Neural progenitor cell (in vitro differentiated cells): ENCODE results near the gene ADAMTSL2. TPM values are rescaled to one million over a fixed set of nuclear protein-coding genes. Genes with fewer than 3 reads are reported as not detected.

ENCODE experiments used
- DNase-seq: peaks from one replicate; pipeline ENCODE4 v3.0.0-alpha.2; 2016; ENCODE audit warnings: low spot score
- H2AFZ ChIP-seq: fragments of 200-600 bp; sonication (generic); replicated peaks from 2 replicates; pipeline ENCODE4 v1.6.1; 2016; ENCODE audit warnings: antibody characterized with exemption
- H3F3A ChIP-seq: fragments of 200-600 bp; sonication (generic); 2 replicates; pipeline ENCODE4 v1.6.1; 2016; ENCODE audit warnings: antibody characterized with exemption, low read depth
- H3K27ac ChIP-seq: fragments of 200-600 bp; sonication (generic); 2 replicates; pipeline ENCODE4 v1.5.1; 2016; ENCODE audit warnings: mild to moderate bottlenecking
- H3K27me3 ChIP-seq: fragments of 200-600 bp; sonication (generic); 2 replicates; pipeline ENCODE4 v1.6.1; 2016; ENCODE audit warnings: mild to moderate bottlenecking, moderate library complexity
- H3K36me3 ChIP-seq: fragments of 200-600 bp; sonication (generic); 2 replicates; pipeline ENCODE4 v1.5.1; 2016
- H3K4me1 ChIP-seq: fragments of 200-600 bp; sonication (generic); 2 replicates; pipeline ENCODE4 v1.6.1; 2016; ENCODE audit warnings: mixed run types
- H3K4me2 ChIP-seq: fragments of 200-600 bp; sonication (generic); 2 replicates; pipeline ENCODE4 v1.6.1; 2016
- H3K4me3 ChIP-seq: fragments of 200-600 bp; sonication (generic); 2 replicates; pipeline ENCODE4 v1.5.1; 2016
- H3K79me2 ChIP-seq: fragments of 200-600 bp; sonication (generic); 2 replicates; pipeline ENCODE4 v1.6.1; 2016; ENCODE audit warnings: low read depth
- H3K9ac ChIP-seq: fragments of 200-600 bp; sonication (generic); 2 replicates; pipeline ENCODE4 v1.6.1; 2016
- H3K9me3 ChIP-seq: fragments of 200-600 bp; sonication (generic); 2 replicates; pipeline ENCODE4 v1.5.1; 2016; ENCODE audit warnings: low read depth
- H4K20me1 ChIP-seq: fragments of 200-600 bp; sonication (generic); 2 replicates; pipeline ENCODE4 v1.6.1; 2016; ENCODE audit warnings: low read depth
- H3K27ac Mint-ChIP-seq: 3 replicates; pipeline ENCODE4 v1.8.0; 2021; ENCODE audit warnings: mixed read lengths
- H3K27me3 Mint-ChIP-seq: 2 replicates; pipeline ENCODE4 v1.8.0; 2022; ENCODE audit warnings: low read depth, mild to moderate bottlenecking, inconsistent platforms, moderate library complexity, mixed read lengths; ENCODE audit not compliant: insufficient read depth
- H3K36me3 Mint-ChIP-seq: 3 replicates; pipeline ENCODE4 v1.8.0; 2021; ENCODE audit warnings: mixed read lengths
- H3K4me1 Mint-ChIP-seq: 3 replicates; pipeline ENCODE4 v1.8.0; 2021; ENCODE audit warnings: mixed read lengths
- H3K4me3 Mint-ChIP-seq: 3 replicates; pipeline ENCODE4 v1.8.0; 2021; ENCODE audit warnings: mild to moderate bottlenecking, moderate library complexity, mixed read lengths
- H3K9me3 Mint-ChIP-seq: 3 replicates; pipeline ENCODE4 v1.8.0; 2020; ENCODE audit warnings: mixed read lengths
- EZH2 ChIP-seq: fragments of 200-600 bp; sonication (generic); IDR thresholded peaks from 2 replicates; pipeline ENCODE4 v1.6.1; 2017; ENCODE audit warnings: antibody characterized with exemption, mild to moderate bottlenecking, moderate library complexity
- EZH2phosphoT487 ChIP-seq: fragments of 200-600 bp; sonication (generic); IDR thresholded peaks from 2 replicates; pipeline ENCODE4 v1.6.1; 2017; ENCODE audit warnings: antibody characterized with exemption
- total RNA-seq: library from RNA; depleted of rRNA; stranded (reverse); fragments of >200 nt; gene quantifications from 2 replicates; pipeline ENCODE4 v1.2.3, GENCODE V29; 2015; ENCODE audit warnings: low replicate concordance
- TF ChIP-seq, protein P1 (sequence below): fragments of 200-600 bp; sonication (generic); IDR thresholded peaks from 2 replicates; pipeline ENCODE4 v1.5.1; 2017; ENCODE audit warnings: antibody characterized with exemption, mild to moderate bottlenecking

The ADAMTSL2 gene
- total RNA-seq, 1 donor from 2014 or later: 0.30 TPM

DNA sequence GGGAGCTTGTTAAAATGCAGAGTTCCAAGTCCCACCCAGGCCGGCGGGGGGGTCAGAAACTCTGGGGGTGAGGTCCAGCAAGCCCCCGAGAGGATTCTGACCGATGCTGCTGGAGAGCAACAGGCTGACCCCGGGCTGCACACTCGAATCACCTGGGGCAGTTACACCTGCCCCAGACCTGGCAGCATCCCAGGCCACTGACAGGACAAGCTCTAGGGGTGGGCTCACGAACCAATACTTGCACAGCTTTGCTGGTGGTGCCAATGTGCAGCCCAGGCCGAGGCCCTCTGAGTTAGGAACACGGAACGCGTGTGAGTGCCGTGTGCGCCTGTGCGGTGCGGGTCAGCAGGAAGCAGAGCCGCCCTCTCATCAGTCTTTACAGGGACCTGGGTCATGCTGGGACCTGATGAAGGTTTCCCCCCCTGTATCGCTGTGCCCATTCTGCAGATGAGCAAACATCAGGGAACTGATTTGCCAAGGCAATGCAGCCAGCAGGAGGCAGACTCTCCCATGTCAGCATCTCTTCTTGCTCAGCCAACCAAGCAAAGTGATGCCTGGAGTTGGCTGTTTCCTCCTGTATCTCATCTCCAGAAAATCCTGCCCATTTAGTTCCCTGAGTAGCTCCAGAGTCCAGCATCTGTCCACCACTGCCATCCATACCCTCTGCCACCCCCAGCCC is 58.4 kb downstream of the ADAMTSL2 start:
- TF ChIP-seq, protein P1, sequence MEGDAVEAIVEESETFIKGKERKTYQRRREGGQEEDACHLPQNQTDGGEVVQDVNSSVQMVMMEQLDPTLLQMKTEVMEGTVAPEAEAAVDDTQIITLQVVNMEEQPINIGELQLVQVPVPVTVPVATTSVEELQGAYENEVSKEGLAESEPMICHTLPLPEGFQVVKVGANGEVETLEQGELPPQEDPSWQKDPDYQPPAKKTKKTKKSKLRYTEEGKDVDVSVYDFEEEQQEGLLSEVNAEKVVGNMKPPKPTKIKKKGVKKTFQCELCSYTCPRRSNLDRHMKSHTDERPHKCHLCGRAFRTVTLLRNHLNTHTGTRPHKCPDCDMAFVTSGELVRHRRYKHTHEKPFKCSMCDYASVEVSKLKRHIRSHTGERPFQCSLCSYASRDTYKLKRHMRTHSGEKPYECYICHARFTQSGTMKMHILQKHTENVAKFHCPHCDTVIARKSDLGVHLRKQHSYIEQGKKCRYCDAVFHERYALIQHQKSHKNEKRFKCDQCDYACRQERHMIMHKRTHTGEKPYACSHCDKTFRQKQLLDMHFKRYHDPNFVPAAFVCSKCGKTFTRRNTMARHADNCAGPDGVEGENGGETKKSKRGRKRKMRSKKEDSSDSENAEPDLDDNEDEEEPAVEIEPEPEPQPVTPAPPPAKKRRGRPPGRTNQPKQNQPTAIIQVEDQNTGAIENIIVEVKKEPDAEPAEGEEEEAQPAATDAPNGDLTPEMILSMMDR: no peak
- TF ChIP-seq EZH2 (no peak), EZH2phosphoT487 (no peak)
- Histone ChIP-seq H3K9me3 (no peaks in the 10 kb centered on the region), H3K4me2 (no peak overlapping the region), H3F3A (no peaks in the 10 kb centered on the region), H3K27ac (no peak overlapping the region), H3K27me3 (no peaks in the 10 kb centered on the region), H3K36me3 (no peaks in the 10 kb centered on the region), H2AFZ (no peak overlapping the region), H3K4me1 (no peaks in the 10 kb centered on the region), H4K20me1 (no peaks in the 10 kb centered on the region), H3K9ac (no peak overlapping the region), H3K4me3 (no peak overlapping the region), H3K79me2 (no peaks in the 10 kb centered on the region)
- Mint-ChIP-seq H3K36me3 (peaks cover 3% of the 10 kb centered on the region), H3K9me3 (peaks cover 25% of the 10 kb centered on the region), H3K27ac (no peak overlapping the region), H3K27me3 (peaks cover 22% of the 10 kb centered on the region), H3K4me1 (no peaks in the 10 kb centered on the region), H3K4me3 (peak overlapping the region; percentile 15)
- no peak for DNase-seq

DNA sequence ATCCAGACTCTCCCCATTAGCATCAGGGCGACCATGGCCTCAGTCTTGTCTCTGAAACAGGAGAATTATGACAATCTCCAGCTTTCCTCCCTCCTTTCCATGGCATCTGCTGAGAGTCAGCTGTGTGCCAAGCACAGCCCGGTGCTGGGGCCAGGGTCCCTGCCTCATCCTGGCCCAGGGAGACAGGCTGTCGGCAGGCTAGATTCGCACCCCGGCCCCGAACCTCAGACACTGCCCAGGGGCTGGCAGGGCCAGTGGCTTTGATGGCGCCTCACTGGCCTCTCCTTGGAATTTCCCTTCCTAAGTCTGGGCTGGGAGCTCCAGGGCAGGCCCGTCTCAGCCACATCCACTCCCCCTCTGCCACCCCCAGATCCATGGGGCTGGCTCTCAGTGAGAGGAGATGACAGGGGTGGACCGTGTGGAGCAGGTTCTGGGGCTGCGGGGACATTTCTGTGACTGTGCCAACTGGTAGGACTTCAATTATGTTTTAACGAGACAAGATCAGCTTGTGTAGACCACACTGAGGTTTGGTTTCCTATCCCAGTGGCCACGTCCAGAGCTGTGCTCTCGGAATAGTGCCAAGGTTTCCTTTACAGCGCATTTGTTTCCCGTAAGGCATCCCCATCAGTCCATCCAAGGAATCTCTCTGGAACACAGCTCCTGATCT is 59.2 kb downstream of the ADAMTSL2 start:
- H3F3A ChIP-seq: no peaks in the 10 kb centered on the region

DNA sequence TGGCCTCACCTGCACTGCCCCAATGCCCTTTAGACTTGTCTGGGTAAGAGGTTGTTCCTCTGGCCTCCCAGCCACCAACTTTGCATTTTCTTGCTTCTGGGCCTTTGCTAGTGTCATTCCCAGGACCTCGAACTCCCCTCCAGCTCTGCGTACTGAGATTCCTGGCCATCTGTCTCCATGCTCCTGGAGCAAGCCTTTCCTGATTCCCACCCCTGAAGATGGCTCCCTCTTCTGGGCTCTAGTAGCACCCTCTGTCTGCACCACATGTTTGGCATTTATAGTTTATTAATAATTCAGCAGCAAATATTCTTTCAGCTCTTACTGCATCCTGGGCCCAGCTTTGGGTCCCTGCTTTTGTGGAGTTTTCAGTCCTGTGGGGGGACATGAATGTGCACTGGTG is 59.8 kb downstream of the ADAMTSL2 start:
- peaks cover 21% of the 10 kb centered on the region for H3K27me3 Mint-ChIP-seq
- Histone ChIP-seq H3K36me3 (no peaks in the 10 kb centered on the region), H4K20me1 (no peaks in the 10 kb centered on the region), H3K4me2 (no peak overlapping the region), H3K9me3 (no peaks in the 10 kb centered on the region), H3K79me2 (no peaks in the 10 kb centered on the region), H3K4me3 (no peak overlapping the region), H2AFZ (no peak overlapping the region), H3K9ac (no peak overlapping the region), H3K4me1 (no peaks in the 10 kb centered on the region), H3F3A (no peaks in the 10 kb centered on the region), H3K27ac (no peak overlapping the region), H3K27me3 (no peaks in the 10 kb centered on the region)
- TF ChIP-seq EZH2 (no peak), EZH2phosphoT487 (no peak)
- TF ChIP-seq, protein P1: no peak
- no peaks in the 10 kb centered on the region for H3K36me3 Mint-ChIP-seq
- H3K4me3 Mint-ChIP-seq: no peak overlapping the region
- H3K9me3 Mint-ChIP-seq: peaks cover 22% of the 10 kb centered on the region
- H3K4me1 Mint-ChIP-seq: no peaks in the 10 kb centered on the region
- no peak for DNase-seq
- no peak overlapping the region for H3K27ac Mint-ChIP-seq

More for the DNA sequence above, 59.2 kb downstream of the ADAMTSL2 start:
- peak overlapping the region; percentile 15 for H3K4me3 Mint-ChIP-seq
- H3K36me3 Mint-ChIP-seq: no peaks in the 10 kb centered on the region
- Histone ChIP-seq H3K27ac (no peak overlapping the region), H3K9ac (no peak overlapping the region), H3K9me3 (no peaks in the 10 kb centered on the region), H3K79me2 (no peaks in the 10 kb centered on the region), H3K4me3 (no peak overlapping the region), H4K20me1 (no peaks in the 10 kb centered on the region), H3K4me1 (no peaks in the 10 kb centered on the region), H3K4me2 (no peak overlapping the region), H3K36me3 (no peaks in the 10 kb centered on the region), H3K27me3 (no peaks in the 10 kb centered on the region), H2AFZ (no peak overlapping the region)
- no peak for DNase-seq
- no peak overlapping the region for H3K27ac Mint-ChIP-seq
- TF ChIP-seq EZH2 (no peak), EZH2phosphoT487 (no peak)
- TF ChIP-seq, protein P1: no peak
- H3K9me3 Mint-ChIP-seq: peaks cover 24% of the 10 kb centered on the region
- no peaks in the 10 kb centered on the region for H3K4me1 Mint-ChIP-seq
- H3K27me3 Mint-ChIP-seq: peaks cover 21% of the 10 kb centered on the region
